B cell (primary cell): Measurements from ENCODE around the gene KHNYN.

Source experiments
- CTCF ChIP-seq: fragments of 200-600 bp; IDR thresholded peaks from one replicate; pipeline ENCODE4 v1.8.0; 2022; ENCODE audit warnings: antibody characterized with exemption, mild to moderate bottlenecking
- EZH2 ChIP-seq: IDR thresholded peaks from 2 replicates; pipeline ENCODE4 v1.6.1; 2012; ENCODE audit warnings: borderline replicate concordance, low read depth, mild to moderate bottlenecking, moderate library complexity, low read length; ENCODE audit not compliant: insufficient read depth, poor library complexity, severe bottlenecking

GRCh38 chr14:24382064-24382371 is 47.7 kb upstream of the KHNYN start:
- TF ChIP-seq CTCF (no peak), EZH2 (no peak)
